Karpas-422 (cell line): ENCODE results near the gene PYGO1. TPM values are rescaled to one million over a fixed set of nuclear protein-coding genes. Genes with fewer than 3 reads are reported as not detected.
A peak's percentile ranks its signal among the peaks of the same experiment; 100 is the strongest.

Experiments
- DNase-seq: peaks from one replicate; pipeline ENCODE4 v3.0.0-alpha.2; 2015
- H2AFZ ChIP-seq: fragments of 200-600 bp; sonication (generic); 2 replicates; pipeline ENCODE4 v1.6.1; 2014; ENCODE audit warnings: antibody characterized with exemption, low read length, mixed read lengths
- H3K27ac ChIP-seq: fragments of 200-600 bp; sonication (generic); 2 replicates; pipeline ENCODE4 v1.5.1; 2014; ENCODE audit warnings: mild to moderate bottlenecking, low read length, moderate library complexity
- H3K27me3 ChIP-seq: fragments of 200-600 bp; sonication (generic); 2 replicates; pipeline ENCODE4 v1.6.1; 2014; ENCODE audit warnings: low read length, mixed read lengths
- H3K36me3 ChIP-seq: fragments of 200-600 bp; sonication (generic); 2 replicates; pipeline ENCODE4 v1.6.1; 2014; ENCODE audit warnings: low read length, mixed read lengths; ENCODE audit not compliant: insufficient read depth
- H3K4me1 ChIP-seq: fragments of 200-600 bp; sonication (generic); 2 replicates; pipeline ENCODE4 v1.6.1; 2014; ENCODE audit warnings: mild to moderate bottlenecking, low read length, mixed read lengths
- H3K4me2 ChIP-seq: fragments of 200-600 bp; sonication (generic); 2 replicates; pipeline ENCODE4 v1.6.1; 2014; ENCODE audit warnings: low read length, low read depth, mild to moderate bottlenecking; ENCODE audit not compliant: poor library complexity, severe bottlenecking
- H3K4me3 ChIP-seq: fragments of 200-600 bp; sonication (generic); 2 replicates; pipeline ENCODE4 v1.5.1; 2014; ENCODE audit warnings: mild to moderate bottlenecking, antibody characterized with exemption, low read length, mixed read lengths
- H3K79me2 ChIP-seq: fragments of 200-600 bp; sonication (generic); 2 replicates; pipeline ENCODE4 v1.6.1; 2014; ENCODE audit warnings: mild to moderate bottlenecking, low read length, mixed read lengths
- H3K9ac ChIP-seq: fragments of 200-600 bp; sonication (generic); 2 replicates; pipeline ENCODE4 v1.6.0; 2014; ENCODE audit warnings: low read length
- H3K9me2 ChIP-seq: fragments of 200-600 bp; sonication (generic), shearing (Covaris generic); replicated peaks from 2 replicates; pipeline ENCODE4 v1.6.0; 2014; ENCODE audit warnings: mild to moderate bottlenecking, low read length, moderate library complexity; ENCODE audit not compliant: insufficient read depth
- H3K9me3 ChIP-seq: fragments of 300-700, 200-600 bp; sonication (generic); 2 replicates; pipeline ENCODE4 v1.6.1; 2014; ENCODE audit warnings: low read length, mixed read lengths
- H4K20me1 ChIP-seq: fragments of 200-600 bp; sonication (generic); 2 replicates; pipeline ENCODE4 v1.6.1; 2014; ENCODE audit warnings: mild to moderate bottlenecking, antibody characterized with exemption, low read length, low read depth; ENCODE audit not compliant: insufficient read depth
- total RNA-seq: library from RNA; depleted of rRNA; stranded (reverse); fragments of >200 nt; shearing (Covaris generic); gene quantifications from 2 replicates; pipeline ENCODE4 v1.2.3, GENCODE V29; 2014; ENCODE audit warnings: low replicate concordance

PYGO1 gene
- total RNA-seq, 1 experiment from 2014 or later: not detected

GRCh38 chr15:55588815-55589115, 620 bp upstream of the PYGO1 start:
- no peak overlapping the region for H3K4me2 ChIP-seq
- H3K4me3 ChIP-seq: no peak overlapping the region
- no peak overlapping the region for H2AFZ ChIP-seq
- H3K9me3 ChIP-seq: 0 out of 2 replicates have a peak, but pooled peaks cover 4% of the 10 kb centered on the region
- H3K9ac ChIP-seq: no peak overlapping the region
- DNase-seq: no peak
- no peaks in the 10 kb centered on the region for H3K27me3 ChIP-seq
- no peaks in the 10 kb centered on the region for H3K79me2 ChIP-seq
- no peaks in the 10 kb centered on the region for H4K20me1 ChIP-seq
- H3K4me1 ChIP-seq: no peaks in the 10 kb centered on the region
- H3K9me2 ChIP-seq: no peaks in the 10 kb centered on the region
- H3K36me3 ChIP-seq: no peaks in the 10 kb centered on the region
- H3K27ac ChIP-seq: no peak overlapping the region

GRCh38 chr15:55587321-55588069, 650 bp downstream of the PYGO1 start:
- no peak overlapping the region for H3K9ac ChIP-seq
- no peaks in the 10 kb centered on the region for H3K36me3 ChIP-seq
- H3K4me3 ChIP-seq: no peak overlapping the region
- no peaks in the 10 kb centered on the region for H3K9me2 ChIP-seq
- H3K4me2 ChIP-seq: no peak overlapping the region
- 0 out of 2 replicates have a peak, but pooled peaks cover 4% of the 10 kb centered on the region for H3K9me3 ChIP-seq
- no peaks in the 10 kb centered on the region for H3K4me1 ChIP-seq
- no peak for DNase-seq
- no peaks in the 10 kb centered on the region for H3K27me3 ChIP-seq
- no peak overlapping the region for H3K27ac ChIP-seq
- no peaks in the 10 kb centered on the region for H4K20me1 ChIP-seq
- no peaks in the 10 kb centered on the region for H3K79me2 ChIP-seq
- no peak overlapping the region for H2AFZ ChIP-seq

GRCh38 chr15:55586808-55587207, 1.3 kb downstream of the PYGO1 start:
- H3K4me2 ChIP-seq: no peak overlapping the region
- 0 out of 2 replicates have a peak, but pooled peaks cover 4% of the 10 kb centered on the region for H3K9me3 ChIP-seq
- no peaks in the 10 kb centered on the region for H4K20me1 ChIP-seq
- no peaks in the 10 kb centered on the region for H3K4me1 ChIP-seq
- H3K79me2 ChIP-seq: no peaks in the 10 kb centered on the region
- no peak for DNase-seq
- no peak overlapping the region for H2AFZ ChIP-seq
- no peak overlapping the region for H3K27ac ChIP-seq
- no peak overlapping the region for H3K9ac ChIP-seq
- no peaks in the 10 kb centered on the region for H3K36me3 ChIP-seq
- H3K27me3 ChIP-seq: no peaks in the 10 kb centered on the region
- H3K9me2 ChIP-seq: no peaks in the 10 kb centered on the region
- H3K4me3 ChIP-seq: no peak overlapping the region

GRCh38 chr15:55576943-55577342, 11.2 kb downstream of the PYGO1 start:
- no peak overlapping the region for H3K9ac ChIP-seq
- no peak overlapping the region for H3K4me3 ChIP-seq
- no peak overlapping the region for H3K27ac ChIP-seq
- H3K9me3 ChIP-seq: no peaks in the 10 kb centered on the region
- H3K36me3 ChIP-seq: no peaks in the 10 kb centered on the region
- no peaks in the 10 kb centered on the region for H3K27me3 ChIP-seq
- no peaks in the 10 kb centered on the region for H4K20me1 ChIP-seq
- no peak for DNase-seq
- H3K4me2 ChIP-seq: no peak overlapping the region
- no peaks in the 10 kb centered on the region for H3K79me2 ChIP-seq
- H3K4me1 ChIP-seq: no peaks in the 10 kb centered on the region
- no peak overlapping the region for H2AFZ ChIP-seq
- no peaks in the 10 kb centered on the region for H3K9me2 ChIP-seq

GRCh38 chr15:55574096-55574495, 14.0 kb downstream of the PYGO1 start:
- DNase-seq: no peak
- Histone ChIP-seq H3K9me3 (no peaks in the 10 kb centered on the region; the same call in 1 of the 2 replicates), H3K27ac (no peak overlapping the region)

GRCh38 chr15:55573224-55573623, 14.9 kb downstream of the PYGO1 start:
- no peaks in the 10 kb centered on the region for H3K4me1 ChIP-seq
- no peaks in the 10 kb centered on the region for H3K36me3 ChIP-seq
- H3K9me2 ChIP-seq: no peaks in the 10 kb centered on the region
- H3K9ac ChIP-seq: no peak overlapping the region
- no peak overlapping the region for H3K27ac ChIP-seq
- no peak for DNase-seq
- H3K4me2 ChIP-seq: no peak overlapping the region
- no peaks in the 10 kb centered on the region for H3K79me2 ChIP-seq
- H3K9me3 ChIP-seq: no peaks in the 10 kb centered on the region; the same call in 1 of the 2 replicates
- peaks cover 2% of the 10 kb centered on the region; the same call in 1 of the 2 replicates for H3K27me3 ChIP-seq
- no peak overlapping the region for H2AFZ ChIP-seq
- H4K20me1 ChIP-seq: no peaks in the 10 kb centered on the region
- no peak overlapping the region for H3K4me3 ChIP-seq

More at GRCh38 chr15:55574096-55574495, 14.0 kb downstream of the PYGO1 start:
- no peaks in the 10 kb centered on the region for H3K4me1 ChIP-seq
- no peaks in the 10 kb centered on the region for H4K20me1 ChIP-seq
- no peaks in the 10 kb centered on the region for H3K9me2 ChIP-seq
- H2AFZ ChIP-seq: no peak overlapping the region
- H3K36me3 ChIP-seq: no peaks in the 10 kb centered on the region
- H3K79me2 ChIP-seq: no peaks in the 10 kb centered on the region
- H3K27me3 ChIP-seq: peaks cover 2% of the 10 kb centered on the region; the same call in 1 of the 2 replicates
- no peak overlapping the region for H3K9ac ChIP-seq
- no peak overlapping the region for H3K4me3 ChIP-seq
- no peak overlapping the region for H3K4me2 ChIP-seq

- DNase-seq: peak; percentile 49
- no peaks in the 10 kb centered on the region for H3K79me2 ChIP-seq
Measured at GRCh38 chr15:55564347-55565145, 23.6 kb downstream of the PYGO1 start.

GRCh38 chr15:55562601-55563000, 25.5 kb downstream of the PYGO1 start:
- no peaks in the 10 kb centered on the region for H4K20me1 ChIP-seq
- no peaks in the 10 kb centered on the region for H3K36me3 ChIP-seq
- H3K27me3 ChIP-seq: no peaks in the 10 kb centered on the region
- no peaks in the 10 kb centered on the region for H3K9me3 ChIP-seq
- H3K4me3 ChIP-seq: no peak overlapping the region
- no peak overlapping the region for H2AFZ ChIP-seq
- DNase-seq: no peak
- H3K9ac ChIP-seq: no peak overlapping the region
- H3K9me2 ChIP-seq: no peaks in the 10 kb centered on the region
- H3K79me2 ChIP-seq: no peaks in the 10 kb centered on the region
- no peak overlapping the region for H3K27ac ChIP-seq
- no peak overlapping the region for H3K4me2 ChIP-seq
- no peaks in the 10 kb centered on the region for H3K4me1 ChIP-seq

More at GRCh38 chr15:55564347-55565145, 23.6 kb downstream of the PYGO1 start:
- Histone ChIP-seq H3K4me2 (no peak overlapping the region), H3K27ac (no peak overlapping the region), H3K9ac (no peak overlapping the region), H3K36me3 (no peaks in the 10 kb centered on the region), H3K27me3 (no peaks in the 10 kb centered on the region), H3K4me3 (no peak overlapping the region), H3K9me2 (no peaks in the 10 kb centered on the region), H3K4me1 (no peaks in the 10 kb centered on the region), H4K20me1 (no peaks in the 10 kb centered on the region), H2AFZ (no peak overlapping the region), H3K9me3 (no peaks in the 10 kb centered on the region)
